Nephron progenitor cell (in vitro differentiated cells): ENCODE results near the gene PFN1.

Experiments used
- DNase-seq: peaks from one replicate; pipeline ENCODE4 v3.0.0; 2021
- H3K27ac Mint-ChIP-seq: 2 replicates; pipeline ENCODE4 v1.8.0; 2021; ENCODE audit warnings: mild to moderate bottlenecking, moderate library complexity, mixed read lengths
- H3K27me3 Mint-ChIP-seq: 2 replicates; pipeline ENCODE4 v1.8.0; 2021; ENCODE audit warnings: mild to moderate bottlenecking, low read depth, mixed read lengths; ENCODE audit not compliant: poor library complexity
- H3K36me3 Mint-ChIP-seq: 2 replicates; pipeline ENCODE4 v1.8.0; 2021; ENCODE audit warnings: low read depth, mixed read lengths
- H3K4me1 Mint-ChIP-seq: 2 replicates; pipeline ENCODE4 v1.8.0; 2021; ENCODE audit warnings: mixed read lengths
- H3K4me3 Mint-ChIP-seq: 2 replicates; pipeline ENCODE4 v1.8.0; 2021; ENCODE audit warnings: mild to moderate bottlenecking, moderate library complexity, mixed read lengths
- H3K9me3 Mint-ChIP-seq: 2 replicates; pipeline ENCODE4 v1.8.0; 2021; ENCODE audit warnings: mild to moderate bottlenecking, moderate library complexity, mixed read lengths
- CTCF ChIP-seq: fragments of 200-600 bp; sonication (generic); IDR thresholded peaks from 2 replicates; pipeline ENCODE4 v1.5.0; 2021; ENCODE audit warnings: antibody characterized with exemption

Gene PFN1

GRCh38 chr17:4896332-4897197 is 51.8 kb downstream of the PFN1 start:
- Mint-ChIP-seq H3K27ac (peak overlapping the region; percentile 17), H3K36me3 (peaks cover 29% of the 10 kb centered on the region), H3K4me3 (no peak overlapping the region), H3K4me1 (peaks cover 48% of the 10 kb centered on the region), H3K27me3 (peaks cover 11% of the 10 kb centered on the region), H3K9me3 (no peaks in the 10 kb centered on the region)
- no peak for DNase-seq
- no peak for TF ChIP-seq CTCF

- H3K36me3 Mint-ChIP-seq = peaks cover 29% of the 10 kb centered on the region
- H3K27ac Mint-ChIP-seq = peak overlapping the region; percentile 64
- peaks cover 51% of the 10 kb centered on the region for H3K4me1 Mint-ChIP-seq
- TF ChIP-seq CTCF = no peak
- DNase-seq = no peak
- peaks cover 11% of the 10 kb centered on the region for H3K27me3 Mint-ChIP-seq
- no peak overlapping the region for H3K4me3 Mint-ChIP-seq
- H3K9me3 Mint-ChIP-seq = no peaks in the 10 kb centered on the region
These were observed 52.5 kb downstream of the PFN1 start for GRCh38 chr17:4895657-4896331.
